HEK293 (cell line): ENCODE results near the gene ZKSCAN4.

Source experiments
- CTCF ChIA-PET: fragments of 350-600 bp; formaldehyde crosslinking; extraction: SDS; loops from one replicate; lab custom pipeline; 2021; ENCODE audit warnings: antibody characterized with exemption; lab: Yijun Ruan, JAX
- POLR2A ChIA-PET: fragments of 300-600 bp; formaldehyde crosslinking; extraction: SDS; loops from one replicate; lab custom pipeline; 2020; ENCODE audit warnings: antibody characterized with exemption, inconsistent platforms; lab: Yijun Ruan, JAX
- H3K27ac ChIP-seq: fragments of 200-500 bp; sonication (Bioruptor generic); 2 replicates; pipeline ENCODE4 v1.5.1; 2014; ENCODE audit warnings: low read depth, low read length, control low read depth, inconsistent platforms; ENCODE audit errors: extremely low read depth
- H3K36me3 ChIP-seq, 2 experiments: fragments of 200-500 bp in 1 of 2; sonication (Bioruptor generic) in 1 of 2; 1 replicate in 1 of 2; 2 replicates in 1 of 2; pipeline ENCODE4 v1.5.1; 2014 to 2017; ENCODE audit warnings: inconsistent platforms in 2 of 2, low read length in 2 of 2; ENCODE audit not compliant: control insufficient read depth in 2 of 2, insufficient read depth in 1 of 2
- H3K4me1 ChIP-seq: fragments of 200-500 bp; sonication (Bioruptor generic); 2 replicates; pipeline ENCODE4 v1.5.1; 2014; ENCODE audit warnings: mild to moderate bottlenecking, low read length, inconsistent platforms; ENCODE audit not compliant: control insufficient read depth, insufficient read depth
- H3K4me3 ChIP-seq: 2 replicates; pipeline ENCODE4 v1.5.1; 2011; ENCODE audit warnings: low read depth, mild to moderate bottlenecking, control low read depth, low read length, moderate library complexity
- H3K9me3 ChIP-seq: fragments of 200-500 bp; sonication (Bioruptor generic); 2 replicates; pipeline ENCODE4 v1.5.1; 2014; ENCODE audit warnings: low read depth, low read length, inconsistent platforms; ENCODE audit not compliant: control insufficient read depth, insufficient read depth
- GLI2 ChIP-seq: fragments of 450-650 bp; formaldehyde crosslinking; IDR thresholded peaks from 2 replicates; pipeline ENCODE4; 2017; ENCODE audit warnings: missing biosample characterization, missing genetic modification characterization, low read depth, borderline replicate concordance
- HOXA7 ChIP-seq: sonication (generic); formaldehyde crosslinking; IDR thresholded peaks from 2 replicates; pipeline ENCODE4 v1.8.1; 2022; ENCODE audit warnings: missing genetic modification reagents, borderline replicate concordance
- KLF8 ChIP-seq: fragments of 450-650 bp; formaldehyde crosslinking; IDR thresholded peaks from 2 replicates; pipeline ENCODE4 v1.5.1; 2016; ENCODE audit warnings: missing biosample characterization, missing genetic modification characterization
- SETDB1 ChIP-seq: IDR thresholded peaks from one replicate; pipeline ENCODE4 v1.6.1; 2017; ENCODE audit warnings: mild to moderate bottlenecking, low read length, moderate library complexity, mixed read lengths; ENCODE audit not compliant: insufficient read length
- ZBTB7A ChIP-seq: fragments of 450-650 bp; formaldehyde crosslinking; IDR thresholded peaks from 2 replicates; pipeline ENCODE4 v1.5.1; 2016; ENCODE audit warnings: low read depth, missing biosample characterization, missing genetic modification characterization
- ZNF146 ChIP-seq: fragments of 450-650 bp; formaldehyde crosslinking; IDR thresholded peaks from 2 replicates; pipeline ENCODE4 v1.5.1; 2016; ENCODE audit warnings: missing biosample characterization, missing genetic modification characterization
- ZNF211 ChIP-seq: fragments of 450-650 bp; formaldehyde crosslinking; IDR thresholded peaks from 2 replicates; pipeline ENCODE4 v1.5.1; 2016; ENCODE audit warnings: low read depth, missing biosample characterization, missing genetic modification characterization
- ZNF239 ChIP-seq: fragments of 450-650 bp; formaldehyde crosslinking; IDR thresholded peaks from 2 replicates; pipeline ENCODE4 v1.5.1; 2016; ENCODE audit warnings: missing biosample characterization, missing genetic modification characterization
- ZNF350 ChIP-seq: fragments of 450-650 bp; formaldehyde crosslinking; IDR thresholded peaks from 2 replicates; pipeline ENCODE4 v1.5.0; 2017; ENCODE audit warnings: missing biosample characterization, mild to moderate bottlenecking, missing genetic modification characterization
- ZNF473 ChIP-seq: fragments of 450-650 bp; formaldehyde crosslinking; IDR thresholded peaks from 2 replicates; pipeline ENCODE4 v1.5.1; 2017; ENCODE audit warnings: missing biosample characterization, missing genetic modification characterization
- ZNF626 ChIP-seq: fragments of 450-650 bp; sonication (Bioruptor Pico); formaldehyde crosslinking; IDR thresholded peaks from 2 replicates; pipeline ENCODE4 v1.5.1; 2018; ENCODE audit warnings: missing biosample characterization, missing genetic modification characterization, inconsistent platforms
- ZNF791 ChIP-seq: fragments of 450-650 bp; formaldehyde crosslinking; IDR thresholded peaks from 2 replicates; pipeline ENCODE4 v1.5.1; 2016; ENCODE audit warnings: missing biosample characterization, missing genetic modification characterization
- ZNF843 ChIP-seq: fragments of 450-650 bp; formaldehyde crosslinking; IDR thresholded peaks from 2 replicates; pipeline ENCODE4 v1.5.1; 2016; ENCODE audit warnings: missing biosample characterization, missing genetic modification characterization
- TF ChIP-seq, protein P1 (sequence below): fragments of 450-650 bp; formaldehyde crosslinking; IDR thresholded peaks from 2 replicates; pipeline ENCODE4 v1.5.1; 2016; ENCODE audit warnings: missing biosample characterization, missing genetic modification characterization
- TF ChIP-seq, protein P2 (sequence below): fragments of 450-650 bp; formaldehyde crosslinking; conservative IDR thresholded peaks from 2 replicates; pipeline ENCODE4 v1.5.1; 2016; ENCODE audit warnings: low read depth, missing biosample characterization, missing genetic modification characterization
- TF ChIP-seq, protein P3 (sequence below): fragments of 450-650 bp; formaldehyde crosslinking; optimal IDR thresholded peaks from 2 replicates; pipeline ENCODE3; 2016; ENCODE audit warnings: missing biosample characterization, mild to moderate bottlenecking, missing genetic modification characterization
- TF ChIP-seq, protein P4 (sequence below): fragments of 450-650 bp; formaldehyde crosslinking; IDR thresholded peaks from 2 replicates; pipeline ENCODE4 v1.5.1; 2016; ENCODE audit warnings: missing biosample characterization, missing genetic modification characterization

Gene ZKSCAN4

DNA sequence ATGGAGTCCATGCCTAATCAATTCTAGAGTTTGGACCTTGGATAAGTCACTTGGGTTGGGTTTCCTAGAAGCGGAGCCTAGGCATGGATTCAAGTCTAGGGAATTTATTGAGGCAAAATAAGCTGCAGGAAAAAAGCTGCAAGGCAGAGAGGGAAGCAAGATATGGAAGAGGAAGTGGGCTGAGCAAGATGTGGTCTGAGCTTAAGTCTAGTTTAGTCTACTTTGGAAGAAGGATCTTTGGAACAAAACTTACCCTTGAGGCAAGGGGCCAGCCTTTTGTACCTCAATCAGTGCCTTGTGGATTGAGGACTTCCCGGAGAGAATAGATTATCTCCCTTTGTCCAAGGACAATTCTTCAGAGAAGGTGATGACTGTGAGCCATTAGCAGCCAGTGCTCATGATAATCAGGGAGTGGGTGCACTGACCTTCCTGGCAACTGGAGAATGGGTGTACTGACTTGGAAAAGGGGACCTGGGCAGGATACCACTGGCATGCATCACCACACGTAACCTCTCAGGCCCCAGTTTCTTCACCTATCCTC lies 16.1 kb downstream of the ZKSCAN4 start (continued):
- TF ChIP-seq, protein P1, sequence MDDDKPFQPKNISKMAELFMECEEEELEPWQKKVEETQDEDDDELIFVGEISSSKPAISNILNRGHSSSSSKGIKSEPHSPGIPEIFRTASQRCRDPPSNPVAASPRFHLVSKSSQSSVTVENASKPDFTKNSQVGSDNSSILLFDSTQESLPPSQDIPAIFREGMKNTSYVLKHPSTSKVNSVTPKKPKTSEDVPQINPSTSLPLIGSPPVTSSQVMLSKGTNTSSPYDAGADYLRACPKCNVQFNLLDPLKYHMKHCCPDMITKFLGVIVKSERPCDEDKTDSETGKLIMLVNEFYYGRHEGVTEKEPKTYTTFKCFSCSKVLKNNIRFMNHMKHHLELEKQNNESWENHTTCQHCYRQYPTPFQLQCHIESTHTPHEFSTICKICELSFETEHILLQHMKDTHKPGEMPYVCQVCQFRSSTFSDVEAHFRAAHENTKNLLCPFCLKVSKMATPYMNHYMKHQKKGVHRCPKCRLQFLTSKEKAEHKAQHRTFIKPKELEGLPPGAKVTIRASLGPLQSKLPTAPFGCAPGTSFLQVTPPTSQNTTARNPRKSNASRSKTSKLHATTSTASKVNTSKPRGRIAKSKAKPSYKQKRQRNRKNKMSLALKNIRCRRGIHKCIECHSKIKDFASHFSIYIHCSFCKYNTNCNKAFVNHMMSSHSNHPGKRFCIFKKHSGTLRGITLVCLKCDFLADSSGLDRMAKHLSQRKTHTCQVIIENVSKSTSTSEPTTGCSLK (tag by site-specific recombination): no peak
- TF ChIP-seq, protein P2, sequence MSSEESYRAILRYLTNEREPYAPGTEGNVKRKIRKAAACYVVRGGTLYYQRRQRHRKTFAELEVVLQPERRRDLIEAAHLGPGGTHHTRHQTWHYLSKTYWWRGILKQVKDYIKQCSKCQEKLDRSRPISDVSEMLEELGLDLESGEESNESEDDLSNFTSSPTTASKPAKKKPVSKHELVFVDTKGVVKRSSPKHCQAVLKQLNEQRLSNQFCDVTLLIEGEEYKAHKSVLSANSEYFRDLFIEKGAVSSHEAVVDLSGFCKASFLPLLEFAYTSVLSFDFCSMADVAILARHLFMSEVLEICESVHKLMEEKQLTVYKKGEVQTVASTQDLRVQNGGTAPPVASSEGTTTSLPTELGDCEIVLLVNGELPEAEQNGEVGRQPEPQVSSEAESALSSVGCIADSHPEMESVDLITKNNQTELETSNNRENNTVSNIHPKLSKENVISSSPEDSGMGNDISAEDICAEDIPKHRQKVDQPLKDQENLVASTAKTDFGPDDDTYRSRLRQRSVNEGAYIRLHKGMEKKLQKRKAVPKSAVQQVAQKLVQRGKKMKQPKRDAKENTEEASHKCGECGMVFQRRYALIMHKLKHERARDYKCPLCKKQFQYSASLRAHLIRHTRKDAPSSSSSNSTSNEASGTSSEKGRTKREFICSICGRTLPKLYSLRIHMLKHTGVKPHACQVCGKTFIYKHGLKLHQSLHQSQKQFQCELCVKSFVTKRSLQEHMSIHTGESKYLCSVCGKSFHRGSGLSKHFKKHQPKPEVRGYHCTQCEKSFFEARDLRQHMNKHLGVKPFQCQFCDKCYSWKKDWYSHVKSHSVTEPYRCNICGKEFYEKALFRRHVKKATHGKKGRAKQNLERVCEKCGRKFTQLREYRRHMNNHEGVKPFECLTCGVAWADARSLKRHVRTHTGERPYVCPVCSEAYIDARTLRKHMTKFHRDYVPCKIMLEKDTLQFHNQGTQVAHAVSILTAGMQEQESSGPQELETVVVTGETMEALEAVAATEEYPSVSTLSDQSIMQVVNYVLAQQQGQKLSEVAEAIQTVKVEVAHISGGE (tag by site-specific recombination): no peak
- TF ChIP-seq SETDB1: no peak
- TF ChIP-seq GLI2 (tag by site-specific recombination): no peak
- no peak for TF ChIP-seq ZNF473 (tag by site-specific recombination)
- TF ChIP-seq ZNF843 (tag by site-specific recombination): no peak
- TF ChIP-seq KLF8 (tag by site-specific recombination): no peak
- TF ChIP-seq ZNF626 (tag by site-specific recombination): no peak
- TF ChIP-seq ZNF350 (tag by site-specific recombination): no peak
- TF ChIP-seq, protein P3, sequence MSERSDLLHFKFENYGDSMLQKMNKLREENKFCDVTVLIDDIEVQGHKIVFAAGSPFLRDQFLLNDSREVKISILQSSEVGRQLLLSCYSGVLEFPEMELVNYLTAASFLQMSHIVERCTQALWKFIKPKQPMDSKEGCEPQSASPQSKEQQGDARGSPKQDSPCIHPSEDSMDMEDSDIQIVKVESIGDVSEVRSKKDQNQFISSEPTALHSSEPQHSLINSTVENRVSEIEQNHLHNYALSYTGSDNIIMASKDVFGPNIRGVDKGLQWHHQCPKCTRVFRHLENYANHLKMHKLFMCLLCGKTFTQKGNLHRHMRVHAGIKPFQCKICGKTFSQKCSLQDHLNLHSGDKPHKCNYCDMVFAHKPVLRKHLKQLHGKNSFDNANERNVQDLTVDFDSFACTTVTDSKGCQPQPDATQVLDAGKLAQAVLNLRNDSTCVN (tag by site-specific recombination): no peak

DNA sequence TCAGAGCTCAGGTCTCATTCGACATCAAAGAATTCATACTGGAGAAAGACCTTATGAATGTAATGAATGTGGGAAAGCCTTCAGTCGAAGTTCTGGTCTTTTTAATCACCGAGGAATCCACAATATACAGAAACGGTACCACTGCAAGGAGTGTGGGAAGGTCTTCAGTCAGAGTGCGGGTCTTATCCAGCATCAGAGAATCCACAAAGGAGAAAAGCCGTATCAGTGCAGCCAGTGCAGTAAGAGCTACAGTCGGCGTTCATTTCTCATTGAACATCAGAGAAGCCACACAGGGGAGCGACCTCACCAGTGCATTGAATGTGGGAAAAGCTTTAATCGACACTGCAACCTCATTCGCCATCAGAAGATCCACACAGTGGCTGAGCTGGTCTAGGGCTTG lies 19.3 kb downstream of the ZKSCAN4 start:
- H3K4me3 ChIP-seq: no peak overlapping the region
- H3K27ac ChIP-seq: no peak overlapping the region
- ChIA-PET POLR2A (interaction anchor here (0.5 to 1.1 kb wide), 2 partner anchors 20 to 256 kb away, joined by 3 to 4 read pairs; no protein-coding TSS in a partner anchor), CTCF (no interaction called here)
- no peaks in the 10 kb centered on the region for H3K4me1 ChIP-seq
- peaks cover 25 to 61% of the 10 kb centered on the region in 2 experiments for H3K36me3 ChIP-seq
- no peaks in the 10 kb centered on the region for H3K9me3 ChIP-seq
- no peak for TF ChIP-seq HOXA7 (CRISPR knock-in tag)
- TF ChIP-seq ZNF211 (tag by site-specific recombination): no peak
- no peak for TF ChIP-seq ZNF791 (tag by site-specific recombination)
- no peak for TF ChIP-seq ZBTB7A (tag by site-specific recombination)
- TF ChIP-seq ZNF239 (tag by site-specific recombination): no peak
- no peak for TF ChIP-seq ZNF146
- TF ChIP-seq, protein P4, sequence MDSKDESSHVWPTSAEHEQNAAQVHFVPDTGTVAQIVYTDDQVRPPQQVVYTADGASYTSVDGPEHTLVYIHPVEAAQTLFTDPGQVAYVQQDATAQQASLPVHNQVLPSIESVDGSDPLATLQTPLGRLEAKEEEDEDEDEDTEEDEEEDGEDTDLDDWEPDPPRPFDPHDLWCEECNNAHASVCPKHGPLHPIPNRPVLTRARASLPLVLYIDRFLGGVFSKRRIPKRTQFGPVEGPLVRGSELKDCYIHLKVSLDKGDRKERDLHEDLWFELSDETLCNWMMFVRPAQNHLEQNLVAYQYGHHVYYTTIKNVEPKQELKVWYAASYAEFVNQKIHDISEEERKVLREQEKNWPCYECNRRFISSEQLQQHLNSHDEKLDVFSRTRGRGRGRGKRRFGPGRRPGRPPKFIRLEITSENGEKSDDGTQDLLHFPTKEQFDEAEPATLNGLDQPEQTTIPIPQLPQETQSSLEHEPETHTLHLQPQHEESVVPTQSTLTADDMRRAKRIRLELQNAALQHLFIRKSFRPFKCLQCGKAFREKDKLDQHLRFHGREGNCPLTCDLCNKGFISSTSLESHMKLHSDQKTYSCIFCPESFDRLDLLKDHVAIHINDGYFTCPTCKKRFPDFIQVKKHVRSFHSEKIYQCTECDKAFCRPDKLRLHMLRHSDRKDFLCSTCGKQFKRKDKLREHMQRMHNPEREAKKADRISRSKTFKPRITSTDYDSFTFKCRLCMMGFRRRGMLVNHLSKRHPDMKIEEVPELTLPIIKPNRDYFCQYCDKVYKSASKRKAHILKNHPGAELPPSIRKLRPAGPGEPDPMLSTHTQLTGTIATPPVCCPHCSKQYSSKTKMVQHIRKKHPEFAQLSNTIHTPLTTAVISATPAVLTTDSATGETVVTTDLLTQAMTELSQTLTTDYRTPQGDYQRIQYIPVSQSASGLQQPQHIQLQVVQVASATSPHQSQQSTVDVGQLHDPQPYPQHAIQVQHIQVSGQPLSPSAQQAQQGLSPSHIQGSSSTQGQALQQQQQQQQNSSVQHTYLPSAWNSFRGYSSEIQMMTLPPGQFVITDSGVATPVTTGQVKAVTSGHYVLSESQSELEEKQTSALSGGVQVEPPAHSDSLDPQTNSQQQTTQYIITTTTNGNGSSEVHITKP: no peak
- TF ChIP-seq, all 188 proteins: peak for 0
